MCF 10A (cell line): ENCODE data around the gene MAN2A2. TPM values are rescaled to one million over a fixed set of nuclear protein-coding genes. Genes with fewer than 3 reads are reported as not detected.
A peak's percentile ranks its signal among the peaks of the same experiment; 100 is the strongest.

Source experiments
- BruUV-seq: library from RNA; stranded (reverse); fragments of 400-500 nt; replicated peaks from 2 replicates; lab custom pipeline; 2021; lab: Mats Ljungman, UMichigan
- CTCF ChIA-PET: fragments of 300-600 bp; sonication (Branson Sonifier 250); formaldehyde crosslinking; extraction: SDS; loops from one replicate; lab custom pipeline; 2021; ENCODE audit warnings: antibody characterized with exemption, inconsistent platforms; lab: Yijun Ruan, JAX
- POLR2A ChIA-PET: fragments of 300-600, 350-650 bp; sonication (Branson Sonifier 250); formaldehyde crosslinking; extraction: SDS; loops from one replicate; lab custom pipeline; 2020; ENCODE audit warnings: antibody characterized with exemption, inconsistent platforms; lab: Yijun Ruan, JAX
- DNase-seq: peaks from one replicate; pipeline ENCODE4 v3.0.0-alpha.2; 2018; ENCODE audit not compliant: unreplicated experiment
- H3K27ac Mint-ChIP-seq: one replicate; pipeline ENCODE4 v1.8.0; 2022; ENCODE audit warnings: mild to moderate bottlenecking, low read depth, mixed read lengths; ENCODE audit not compliant: unreplicated experiment
- H3K27me3 Mint-ChIP-seq: one replicate; pipeline ENCODE4 v1.8.0; 2022; ENCODE audit warnings: mixed read lengths; ENCODE audit not compliant: insufficient read depth, unreplicated experiment
- H3K36me3 Mint-ChIP-seq: one replicate; pipeline ENCODE4 v1.8.0; 2022; ENCODE audit warnings: mild to moderate bottlenecking, moderate library complexity, mixed read lengths; ENCODE audit not compliant: insufficient read depth, unreplicated experiment
- H3K4me1 Mint-ChIP-seq: one replicate; pipeline ENCODE4 v1.8.0; 2022; ENCODE audit warnings: mixed read lengths; ENCODE audit not compliant: insufficient read depth, unreplicated experiment
- H3K4me3 Mint-ChIP-seq: one replicate; pipeline ENCODE4 v1.8.0; 2022; ENCODE audit warnings: mild to moderate bottlenecking, moderate library complexity, mixed read lengths; ENCODE audit not compliant: unreplicated experiment
- H3K9me3 Mint-ChIP-seq: one replicate; pipeline ENCODE4 v1.8.0; 2022; ENCODE audit warnings: mixed read lengths; ENCODE audit not compliant: unreplicated experiment
- intact Hi-C: fragments of 100-400 bp; cut with micrococcal nuclease; formaldehyde crosslinking; loops from 2 replicates; pipeline ENCODE4 v1.14.1; 2022
- total RNA-seq: library from RNA; stranded (reverse); gene quantifications from 2 replicates; pipeline ENCODE4 v1.2.3, GENCODE V29; 2022
- TF ChIP-seq, protein P1 (sequence below): fragments of 200-600 bp; IDR thresholded peaks from one replicate; pipeline ENCODE4 v1.8.0; 2022; ENCODE audit warnings: antibody characterized with exemption, mild to moderate bottlenecking; ENCODE audit not compliant: unreplicated experiment

Gene MAN2A2
- total RNA-seq, 1 experiment from 2014 or later, result 42.4 TPM

DNA sequence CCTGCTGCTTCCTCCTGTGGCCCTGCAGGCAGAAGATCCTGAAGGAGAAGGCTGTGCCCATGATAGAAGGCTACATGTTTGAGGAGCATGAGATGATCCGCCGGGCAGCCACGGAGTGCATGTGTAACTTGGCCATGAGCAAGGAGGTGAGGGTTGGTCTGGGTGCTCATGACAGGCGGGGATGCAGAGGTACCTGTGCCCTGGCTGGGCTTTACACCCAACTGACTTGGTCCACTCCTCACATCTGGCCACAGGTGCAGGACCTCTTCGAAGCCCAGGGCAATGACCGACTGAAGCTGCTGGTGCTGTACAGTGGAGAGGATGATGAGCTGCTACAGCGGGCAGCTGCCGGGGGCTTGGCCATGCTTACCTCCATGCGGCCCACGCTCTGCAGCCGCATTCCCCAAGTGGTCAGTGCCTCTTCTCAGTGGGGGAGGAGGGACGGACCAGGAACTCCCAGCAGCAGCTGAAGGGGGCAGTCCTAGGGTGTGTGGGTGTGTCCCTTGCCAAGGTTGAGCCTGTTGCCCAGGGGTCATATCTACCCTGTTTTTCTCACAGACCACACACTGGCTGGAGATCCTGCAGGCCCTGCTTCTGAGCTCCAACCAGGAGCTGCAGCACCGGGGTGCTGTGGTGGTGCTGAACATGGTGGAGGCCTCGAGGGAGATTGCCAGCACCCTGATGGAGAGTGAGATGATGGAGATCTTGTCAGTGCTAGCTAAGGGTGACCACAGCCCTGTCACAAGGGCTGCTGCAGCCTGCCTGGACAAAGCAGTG, 50.0 kb downstream of the MAN2A2 start:
- CTCF ChIA-PET, result interaction anchor here (0.6 to 8.4 kb wide), 4 partner anchors 8 to 96 kb away, joined by 3 to 116 read pairs (median 73); partner anchors contain the start of genes HDDC3 and UNC45A

DNA sequence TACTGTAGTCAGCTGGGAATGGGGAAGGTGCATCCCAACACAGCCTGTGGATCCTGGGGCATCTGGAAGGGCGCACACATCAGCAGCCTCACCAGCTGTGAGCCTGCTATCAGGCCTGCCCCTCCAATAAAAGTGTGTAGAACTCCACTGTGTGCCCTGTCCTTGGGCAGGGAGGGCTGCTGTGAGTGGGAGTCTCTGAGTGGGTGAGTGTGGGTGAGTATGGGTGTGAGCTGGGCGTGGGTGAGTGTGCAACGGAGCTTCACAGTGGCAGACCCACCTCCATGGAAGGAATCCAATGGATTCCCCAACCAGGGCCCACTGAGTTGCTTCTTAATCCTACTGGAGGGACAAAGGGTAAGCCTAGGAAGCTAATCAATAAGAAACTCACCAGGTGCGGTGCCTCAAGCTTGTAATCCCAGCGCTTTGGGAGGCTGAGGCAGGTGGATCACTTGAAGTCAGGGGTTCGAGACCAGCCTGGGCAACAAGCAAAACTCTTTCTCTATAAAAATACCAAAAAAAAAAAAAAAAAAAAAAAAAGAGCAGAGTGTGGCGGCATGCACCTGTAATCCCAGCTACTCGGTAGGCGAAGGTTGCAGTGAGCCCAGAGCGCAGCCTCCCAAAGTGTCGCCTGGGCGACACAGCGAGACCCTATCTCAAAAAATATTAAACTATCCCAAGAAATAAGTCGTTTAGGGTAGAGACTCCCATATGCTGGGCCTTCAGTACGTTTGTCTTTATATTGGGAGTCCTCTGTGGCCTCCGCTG, 51.0 kb downstream of the MAN2A2 start:
- BruUV-seq, result TSS peak; percentile 34
- H3K4me3 Mint-ChIP-seq, result peak overlapping the region; percentile 77

More for the DNA sequence above, 50.0 kb downstream of the MAN2A2 start:
- Mint-ChIP-seq H3K4me1 (peaks cover 6% of the 10 kb centered on the region), H3K4me3 (no peak overlapping the region), H3K27ac (no peak overlapping the region), H3K27me3 (no peaks in the 10 kb centered on the region), H3K36me3 (peaks cover 57% of the 10 kb centered on the region), H3K9me3 (no peaks in the 10 kb centered on the region)
- intact Hi-C loops, result no loop called here
- no TSS peak for BruUV-seq
- no peak for DNase-seq
- POLR2A ChIA-PET, result interaction anchor here (1.2 to 2.2 kb wide), 2 partner anchors 18 to 21 kb away, joined by 4 to 15 read pairs; partner anchors contain the start of gene UNC45A
- TF ChIP-seq, protein P1, sequence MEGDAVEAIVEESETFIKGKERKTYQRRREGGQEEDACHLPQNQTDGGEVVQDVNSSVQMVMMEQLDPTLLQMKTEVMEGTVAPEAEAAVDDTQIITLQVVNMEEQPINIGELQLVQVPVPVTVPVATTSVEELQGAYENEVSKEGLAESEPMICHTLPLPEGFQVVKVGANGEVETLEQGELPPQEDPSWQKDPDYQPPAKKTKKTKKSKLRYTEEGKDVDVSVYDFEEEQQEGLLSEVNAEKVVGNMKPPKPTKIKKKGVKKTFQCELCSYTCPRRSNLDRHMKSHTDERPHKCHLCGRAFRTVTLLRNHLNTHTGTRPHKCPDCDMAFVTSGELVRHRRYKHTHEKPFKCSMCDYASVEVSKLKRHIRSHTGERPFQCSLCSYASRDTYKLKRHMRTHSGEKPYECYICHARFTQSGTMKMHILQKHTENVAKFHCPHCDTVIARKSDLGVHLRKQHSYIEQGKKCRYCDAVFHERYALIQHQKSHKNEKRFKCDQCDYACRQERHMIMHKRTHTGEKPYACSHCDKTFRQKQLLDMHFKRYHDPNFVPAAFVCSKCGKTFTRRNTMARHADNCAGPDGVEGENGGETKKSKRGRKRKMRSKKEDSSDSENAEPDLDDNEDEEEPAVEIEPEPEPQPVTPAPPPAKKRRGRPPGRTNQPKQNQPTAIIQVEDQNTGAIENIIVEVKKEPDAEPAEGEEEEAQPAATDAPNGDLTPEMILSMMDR, result no peak

DNA sequence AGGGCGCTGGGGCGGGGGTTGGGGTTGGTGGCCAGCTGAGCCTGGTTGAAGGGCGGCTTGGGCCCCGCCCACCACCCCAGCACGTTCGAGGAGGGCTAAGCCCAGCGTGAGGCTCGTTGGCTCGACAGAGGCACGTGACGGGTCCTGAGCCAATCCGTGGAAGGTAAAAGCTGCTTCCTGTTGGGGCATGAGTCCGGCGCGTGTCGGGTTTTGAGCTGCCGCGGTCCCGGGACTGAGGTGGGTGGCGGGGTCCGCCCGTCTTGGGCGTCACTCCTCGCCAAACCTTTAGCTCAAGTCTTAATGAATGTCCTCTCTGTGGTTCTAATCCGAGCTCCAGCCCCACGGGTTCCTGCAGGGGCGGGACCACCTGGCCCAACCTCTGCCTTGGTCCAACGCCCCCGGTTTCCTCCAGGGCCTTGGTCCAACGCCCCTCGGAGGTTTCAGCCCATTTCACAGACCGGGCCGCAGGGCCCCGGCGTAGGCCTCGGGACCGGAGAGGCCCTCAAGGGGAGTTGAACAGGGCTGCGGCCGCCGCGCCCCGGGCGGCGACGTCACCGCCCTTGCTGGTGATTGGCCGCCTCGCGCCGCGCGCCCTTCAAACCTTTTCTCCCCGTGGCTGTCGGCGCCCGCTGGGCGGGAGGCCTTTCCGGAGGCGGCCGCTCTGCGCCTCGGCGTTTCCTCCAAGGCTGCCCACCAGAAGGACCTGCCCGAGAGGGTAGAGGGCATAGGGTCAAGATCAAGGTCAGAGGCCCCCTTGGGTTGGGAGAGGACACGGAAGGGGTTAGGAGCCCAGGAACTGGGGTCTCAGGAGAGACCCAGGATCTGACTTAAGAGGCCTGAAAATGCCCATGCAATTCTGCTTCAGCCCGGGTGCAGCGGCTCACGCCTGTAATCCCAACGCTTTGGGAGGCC, 51.9 kb downstream of the MAN2A2 start, which contains the start of gene RCCD1:
Gene RCCD1 (plus strand): TSS at position 173 of the 912 bp plus-strand sequence. CDS start 1,851 bp downstream, outside the sequence.
- BruUV-seq, result TSS peak; percentile 71
- Mint-ChIP-seq H3K4me1 (peaks cover 10% of the 10 kb centered on the region), H3K27me3 (no peaks in the 10 kb centered on the region), H3K36me3 (peaks cover 49% of the 10 kb centered on the region), H3K4me3 (peak within 1 kb of the TSS; percentile 77), H3K9me3 (no peaks in the 10 kb centered on the region), H3K27ac (peak within 1 kb of the TSS; percentile 84)
- POLR2A ChIA-PET, result interaction anchor here (0.7 to 3.3 kb wide), 14 partner anchors 12 to 68 kb away, joined by 3 to 20 read pairs (median 6); partner anchors contain the start of genes HDDC3, PRC1, UNC45A and VPS33B
- peak; percentile 97 for DNase-seq
- TF ChIP-seq, protein P1, result no peak
- CTCF ChIA-PET, result interaction anchor here (0.5 to 8.4 kb wide), 20 partner anchors 8 to 315 kb away, joined by 3 to 116 read pairs (median 11); partner anchors contain the start of genes HDDC3, UNC45A and VPS33B
- intact Hi-C loops, result loop anchor here (2.0 kb wide), 1 partner anchor 20 kb away; the partner anchor contains the start of gene UNC45A

More for the DNA sequence above, 51.0 kb downstream of the MAN2A2 start:
- Mint-ChIP-seq H3K36me3 (peaks cover 57% of the 10 kb centered on the region), H3K9me3 (no peaks in the 10 kb centered on the region), H3K27me3 (no peaks in the 10 kb centered on the region), H3K4me1 (peaks cover 6% of the 10 kb centered on the region), H3K27ac (peak overlapping the region; percentile 84)
- intact Hi-C loops, result loop anchor here (2.0 kb wide), 1 partner anchor 19 kb away; the partner anchor contains the start of gene UNC45A
- TF ChIP-seq, protein P1, result no peak
- CTCF ChIA-PET, result interaction anchor here (0.5 to 8.4 kb wide), 7 partner anchors 9 to 277 kb away, joined by 3 to 116 read pairs (median 41); partner anchors contain the start of genes HDDC3 and UNC45A
- DNase-seq, result no peak
- POLR2A ChIA-PET, result interaction anchor here (0.7 to 2.3 kb wide), 12 partner anchors 11 to 68 kb away, joined by 3 to 15 read pairs (median 5); partner anchors contain the start of genes HDDC3, PRC1, UNC45A and VPS33B
